Astrocyte (in vitro differentiated cells and primary cell): Measurements from ENCODE around the gene WTAP. TPM values are rescaled to one million over a fixed set of nuclear protein-coding genes. Genes with fewer than 3 reads are reported as not detected.
"Not testable (repeated sequence)": the region's sequence is repeated elsewhere in the genome, so short reads cannot be mapped to it uniquely, and the experiment has no call there.

Experiments used
- DNase-seq: peaks from one replicate; pipeline ENCODE4 v3.0.0-alpha.2; 2010; ENCODE audit warnings: low read depth
- FAIRE-seq: peaks from 2 replicates; lab custom pipeline; 2011; peaks lifted over from hg19 to GRCh38; lab: Jason Lieb, UNC
- H2AFZ ChIP-seq: 2 replicates; pipeline ENCODE4 v1.6.0; 2012; ENCODE audit warnings: low read depth, low read length, inconsistent platforms
- H3K27ac ChIP-seq: 2 replicates; pipeline ENCODE4 v1.5.1; 2011; ENCODE audit warnings: low read depth, low read length, inconsistent platforms
- H3K27me3 ChIP-seq: 2 replicates; pipeline ENCODE4 v1.6.0; 2011; ENCODE audit warnings: low read length, inconsistent platforms; ENCODE audit not compliant: insufficient read depth
- H3K36me3 ChIP-seq: 2 replicates; pipeline ENCODE4 v1.5.1; 2011; ENCODE audit warnings: low read length, inconsistent platforms; ENCODE audit not compliant: insufficient read depth
- H3K4me1 ChIP-seq: 2 replicates; pipeline ENCODE4 v1.5.1; 2011; ENCODE audit warnings: low read length, inconsistent platforms; ENCODE audit not compliant: insufficient read depth
- H3K4me2 ChIP-seq: 2 replicates; pipeline ENCODE4 v1.6.0; 2012; ENCODE audit warnings: low read length, inconsistent platforms
- H3K4me3 ChIP-seq: 2 replicates; pipeline ENCODE4 v1.5.1; 2011; ENCODE audit warnings: low read depth, mild to moderate bottlenecking, low read length, inconsistent platforms; ENCODE audit not compliant: insufficient read depth
- H3K79me2 ChIP-seq: 2 replicates; pipeline ENCODE4 v1.6.0; 2012; ENCODE audit warnings: mild to moderate bottlenecking, low read length, inconsistent platforms; ENCODE audit not compliant: insufficient read depth
- H3K9ac ChIP-seq: 2 replicates; pipeline ENCODE4 v1.6.0; 2012; ENCODE audit warnings: mild to moderate bottlenecking, low read length, inconsistent platforms
- H3K9me3 ChIP-seq: 2 replicates; pipeline ENCODE4 v1.5.1; 2012; ENCODE audit warnings: low read depth, mild to moderate bottlenecking, low read length, inconsistent platforms; ENCODE audit not compliant: insufficient read depth
- H4K20me1 ChIP-seq: 2 replicates; pipeline ENCODE4 v1.6.0; 2012; ENCODE audit warnings: low read length, inconsistent platforms; ENCODE audit not compliant: insufficient read depth
- H3K27ac Mint-ChIP-seq: one replicate; pipeline ENCODE4 v1.8.0; 2021; ENCODE audit warnings: mild to moderate bottlenecking, mixed read lengths; ENCODE audit not compliant: unreplicated experiment
- H3K27me3 Mint-ChIP-seq: one replicate; pipeline ENCODE4 v1.8.0; 2021; ENCODE audit warnings: low read depth, mixed read lengths; ENCODE audit not compliant: unreplicated experiment
- H3K36me3 Mint-ChIP-seq: one replicate; pipeline ENCODE4 v1.8.0; 2021; ENCODE audit warnings: low read depth, mixed read lengths; ENCODE audit not compliant: unreplicated experiment
- H3K4me1 Mint-ChIP-seq: one replicate; pipeline ENCODE4 v1.8.0; 2021; ENCODE audit warnings: low read depth, mixed read lengths; ENCODE audit not compliant: unreplicated experiment
- H3K4me3 Mint-ChIP-seq: one replicate; pipeline ENCODE4 v1.8.0; 2021; ENCODE audit warnings: mild to moderate bottlenecking, moderate library complexity, mixed read lengths; ENCODE audit not compliant: unreplicated experiment
- H3K9me3 Mint-ChIP-seq: one replicate; pipeline ENCODE4 v1.8.0; 2021; ENCODE audit warnings: mild to moderate bottlenecking, mixed read lengths; ENCODE audit not compliant: unreplicated experiment
- CTCF ChIP-seq: IDR thresholded peaks from 2 replicates; pipeline ENCODE4 v1.5.1; 2011; ENCODE audit warnings: low read depth, mild to moderate bottlenecking, inconsistent platforms, low read length, moderate library complexity; ENCODE audit not compliant: insufficient read depth
- EZH2 ChIP-seq: IDR thresholded peaks from 2 replicates; pipeline ENCODE4 v1.6.1; 2012; ENCODE audit warnings: mild to moderate bottlenecking, low read length, inconsistent platforms; ENCODE audit not compliant: insufficient read depth
- total RNA-seq: library from RNA; stranded (reverse); gene quantifications from 2 replicates; pipeline ENCODE4 v1.2.1, GENCODE V29; 2021

WTAP gene
- total RNA-seq, 1 donor from 2014 or later, result 93.8 TPM

DNA sequence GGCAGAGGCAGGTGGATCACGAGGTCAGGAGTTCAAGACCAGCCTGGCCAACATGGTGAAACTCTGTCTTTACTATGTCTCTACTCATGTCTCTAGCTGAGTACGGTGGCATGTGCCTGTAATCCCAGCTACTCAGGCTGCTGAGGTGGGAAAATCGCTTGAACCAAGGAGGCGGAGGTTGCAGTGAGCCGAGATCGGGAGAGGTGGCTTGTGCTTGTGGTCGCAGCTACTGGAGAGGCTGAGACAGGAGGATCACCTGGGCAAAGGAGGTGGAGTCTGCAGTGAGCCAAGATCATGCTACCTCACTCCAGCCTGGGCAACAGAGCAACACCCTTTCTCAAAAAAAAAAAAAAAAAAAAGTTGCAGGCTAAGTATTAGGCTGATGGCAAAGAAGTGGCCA is 8.0 kb upstream of the WTAP start:
- Histone ChIP-seq H3K4me2 (no peak overlapping the region), H2AFZ (no peak overlapping the region), H3K36me3 (no peaks in the 10 kb centered on the region), H3K27ac (no peak overlapping the region), H3K4me3 (no peak overlapping the region), H3K9me3 (no peaks in the 10 kb centered on the region), H3K4me1 (peaks cover 16% of the 10 kb centered on the region), H3K27me3 (no peaks in the 10 kb centered on the region), H3K9ac (no peak overlapping the region), H4K20me1 (peaks cover 17% of the 10 kb centered on the region), H3K79me2 (peaks cover 26% of the 10 kb centered on the region)
- DNase-seq (no peak), FAIRE-seq (no peak)
- Mint-ChIP-seq H3K4me1 (no peaks in the 10 kb centered on the region), H3K4me3 (no peak overlapping the region), H3K27me3 (no peaks in the 10 kb centered on the region), H3K27ac (no peak overlapping the region), H3K9me3 (peaks cover 2% of the 10 kb centered on the region), H3K36me3 (peaks cover 2% of the 10 kb centered on the region)
- no peak for TF ChIP-seq CTCF

- Histone ChIP-seq H3K27me3 (no peaks in the 10 kb centered on the region), H3K4me3 (no peak overlapping the region), H2AFZ (no peak overlapping the region), H4K20me1 (peaks cover 17% of the 10 kb centered on the region), H3K4me2 (no peak overlapping the region), H3K36me3 (no peaks in the 10 kb centered on the region), H3K9ac (no peak overlapping the region), H3K9me3 (no peaks in the 10 kb centered on the region), H3K4me1 (peaks cover 16% of the 10 kb centered on the region), H3K79me2 (peaks cover 40% of the 10 kb centered on the region), H3K27ac (no peak overlapping the region)
- FAIRE-seq (no peak), DNase-seq (no peak)
- peak; percentile 29 for TF ChIP-seq CTCF
- TF ChIP-seq EZH2, result no peak
- Mint-ChIP-seq H3K4me3 (no peak overlapping the region), H3K4me1 (peaks cover 2% of the 10 kb centered on the region), H3K9me3 (peaks cover 2% of the 10 kb centered on the region), H3K27me3 (no peaks in the 10 kb centered on the region), H3K36me3 (peaks cover 2% of the 10 kb centered on the region), H3K27ac (no peak overlapping the region)
Measured at GRCh38 chr6:159720708-159721107, 6.6 kb upstream of the WTAP start.

DNA sequence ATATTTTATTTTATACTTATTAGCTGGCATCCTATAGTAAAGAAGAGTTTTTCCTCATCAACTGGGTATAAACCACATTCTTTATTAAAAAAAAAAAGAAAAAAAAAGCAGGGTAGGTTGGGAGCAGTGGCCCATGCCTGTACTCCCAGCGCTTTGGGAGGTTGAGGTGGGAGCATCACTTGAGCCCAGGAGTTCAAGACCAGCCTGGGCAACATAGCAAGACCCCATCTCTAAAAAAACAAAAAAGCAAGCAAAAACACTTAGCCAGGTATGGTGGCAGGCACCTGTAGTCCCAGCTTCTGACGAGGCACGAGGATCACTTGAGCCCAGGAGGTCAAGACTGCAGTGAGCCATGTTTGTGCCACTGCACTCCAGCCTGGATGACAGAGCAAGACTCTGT is 5.3 kb upstream of the WTAP start:
- FAIRE-seq, H3K4me2 ChIP-seq, H3K4me3 ChIP-seq, H3K36me3 Mint-ChIP-seq, H3K27me3 Mint-ChIP-seq, H2AFZ ChIP-seq, H3K9ac ChIP-seq, H3K9me3 Mint-ChIP-seq, H3K27me3 ChIP-seq, H3K36me3 ChIP-seq, DNase-seq, H3K4me1 Mint-ChIP-seq, H3K9me3 ChIP-seq, H3K4me3 Mint-ChIP-seq, H3K4me1 ChIP-seq, H3K27ac Mint-ChIP-seq, H3K27ac ChIP-seq: not testable (repeated sequence)
- Histone ChIP-seq H4K20me1 (peaks cover 17% of the 10 kb centered on the region), H3K79me2 (peaks cover 53% of the 10 kb centered on the region)
